PC-3 (cell line): ENCODE results near the gene VPS41.

Experiments used
- EZH2 ChIP-seq: fragments of 300-600 bp; sonication (generic); IDR thresholded peaks from one replicate; pipeline ENCODE4 v1.6.1; 2017; ENCODE audit warnings: antibody characterized with exemption, mild to moderate bottlenecking, low read length; ENCODE audit not compliant: unreplicated experiment
- EZH2phosphoT487 ChIP-seq: fragments of 300-600 bp; sonication (generic); IDR thresholded peaks from 2 replicates; pipeline ENCODE4 v1.6.1; 2018; ENCODE audit warnings: mild to moderate bottlenecking, antibody characterized with exemption, low read length, borderline replicate concordance
- TF ChIP-seq, protein P1 (sequence below): fragments of 300-600 bp; sonication (generic); conservative IDR thresholded peaks from 2 replicates; pipeline ENCODE4 v1.5.1; 2017; ENCODE audit warnings: antibody characterized with exemption, low read depth, mild to moderate bottlenecking, low read length

DNA sequence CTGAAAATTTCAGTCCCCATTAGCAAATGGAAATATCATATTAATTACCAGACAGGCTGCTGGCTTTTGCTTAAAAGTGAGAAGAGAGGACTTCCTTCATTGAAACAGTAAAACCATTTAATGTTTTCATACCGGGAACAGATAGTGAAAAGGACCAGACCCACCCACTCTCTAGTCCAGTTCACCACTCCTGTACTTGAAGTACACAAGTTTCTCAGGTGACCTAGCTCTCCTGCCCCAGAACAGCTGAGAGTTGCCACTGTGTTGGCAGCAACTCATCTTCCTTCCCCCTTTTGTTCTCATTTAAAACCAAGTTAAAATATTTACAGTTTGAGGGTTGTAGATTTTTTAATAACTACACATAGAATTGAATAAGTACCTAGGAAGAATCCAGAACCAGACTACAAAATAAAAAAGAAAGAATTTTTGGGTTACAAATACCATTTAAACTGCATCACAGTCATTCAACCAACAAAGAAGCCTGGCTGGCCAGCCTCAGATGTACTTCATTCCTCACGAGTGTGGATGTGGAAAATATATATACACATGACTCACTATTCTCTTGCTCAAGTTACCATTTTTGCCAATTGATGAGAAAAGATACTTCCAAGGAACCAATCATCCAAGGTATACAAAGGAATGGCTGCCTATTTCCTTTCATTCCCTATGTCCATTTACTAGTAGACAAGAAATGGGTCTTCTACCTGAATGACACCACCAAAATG, 68.1 kb downstream of the VPS41 start:
- TF ChIP-seq, protein P1, sequence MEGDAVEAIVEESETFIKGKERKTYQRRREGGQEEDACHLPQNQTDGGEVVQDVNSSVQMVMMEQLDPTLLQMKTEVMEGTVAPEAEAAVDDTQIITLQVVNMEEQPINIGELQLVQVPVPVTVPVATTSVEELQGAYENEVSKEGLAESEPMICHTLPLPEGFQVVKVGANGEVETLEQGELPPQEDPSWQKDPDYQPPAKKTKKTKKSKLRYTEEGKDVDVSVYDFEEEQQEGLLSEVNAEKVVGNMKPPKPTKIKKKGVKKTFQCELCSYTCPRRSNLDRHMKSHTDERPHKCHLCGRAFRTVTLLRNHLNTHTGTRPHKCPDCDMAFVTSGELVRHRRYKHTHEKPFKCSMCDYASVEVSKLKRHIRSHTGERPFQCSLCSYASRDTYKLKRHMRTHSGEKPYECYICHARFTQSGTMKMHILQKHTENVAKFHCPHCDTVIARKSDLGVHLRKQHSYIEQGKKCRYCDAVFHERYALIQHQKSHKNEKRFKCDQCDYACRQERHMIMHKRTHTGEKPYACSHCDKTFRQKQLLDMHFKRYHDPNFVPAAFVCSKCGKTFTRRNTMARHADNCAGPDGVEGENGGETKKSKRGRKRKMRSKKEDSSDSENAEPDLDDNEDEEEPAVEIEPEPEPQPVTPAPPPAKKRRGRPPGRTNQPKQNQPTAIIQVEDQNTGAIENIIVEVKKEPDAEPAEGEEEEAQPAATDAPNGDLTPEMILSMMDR, result no peak
- TF ChIP-seq EZH2, result no peak
- no peak for TF ChIP-seq EZH2phosphoT487
